GM21447 (cell line): ENCODE data around the gene CPXM2.

Experiments
- ATAC-seq: cut with Tn5 transposase; IDR thresholded peaks from one replicate; pipeline ENCODE4 v1.9.1; 2021; ENCODE audit not compliant: unreplicated experiment

CPXM2 gene

DNA sequence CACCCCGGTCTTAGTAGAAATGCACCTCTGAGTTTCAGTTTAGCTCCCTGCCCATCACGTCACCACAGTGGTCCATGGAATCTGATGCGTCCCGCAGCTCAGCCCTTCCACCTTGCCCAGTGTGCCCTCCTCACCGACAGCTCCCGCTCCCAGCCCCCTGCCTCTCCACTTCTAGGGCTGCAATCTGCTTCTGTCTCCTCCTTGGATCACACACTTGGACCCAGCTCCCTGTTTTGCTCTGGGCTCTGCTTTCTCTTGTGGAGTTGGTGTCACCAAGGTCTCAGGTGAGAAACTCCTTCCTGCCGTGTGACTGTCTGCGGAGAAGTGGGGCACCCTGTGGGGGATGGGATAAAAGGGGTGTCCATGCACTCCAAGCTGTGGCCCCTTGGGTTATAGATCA is 187.5 kb downstream of the CPXM2 start:
- no peak for ATAC-seq

DNA sequence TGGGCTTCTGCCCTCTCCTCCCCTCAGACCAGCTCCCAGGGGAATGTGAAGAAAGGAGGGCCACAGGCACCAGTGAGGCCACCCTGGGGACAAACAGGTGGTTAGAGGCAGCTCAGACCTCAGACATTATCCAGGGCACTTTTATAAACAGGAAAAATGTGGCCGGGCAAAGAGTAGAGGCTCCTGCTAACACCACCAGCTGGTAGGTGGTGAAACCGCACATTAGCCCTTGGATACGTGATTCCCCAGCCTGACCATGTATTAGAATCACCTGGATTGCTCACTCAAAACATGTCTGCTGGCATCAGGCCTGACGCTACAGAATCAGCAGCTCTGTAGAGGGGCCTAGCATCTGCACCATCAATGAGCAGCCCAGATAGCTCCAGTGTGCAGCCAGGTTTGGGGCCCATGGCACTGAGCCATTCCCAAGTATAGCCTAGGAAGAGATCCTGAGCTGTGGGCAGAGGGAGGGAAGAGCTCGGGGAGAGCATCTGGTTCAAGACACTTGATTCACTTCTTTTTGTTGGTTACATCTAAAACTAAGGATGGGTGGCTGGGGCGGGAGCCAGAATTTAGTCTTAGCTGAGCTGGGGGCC is 188.3 kb downstream of the CPXM2 start:
- ATAC-seq, result no peak
